ENCODE data around the gene RNF5. TPM values are rescaled to one million over a fixed set of nuclear protein-coding genes. Genes with fewer than 3 reads are reported as not detected.
A peak's percentile ranks its signal among the peaks of the same experiment; 100 is the strongest.

Gene RNF5
- total RNA-seq, 4 donors from 2014 or later = 54.6 to 98.3 (median 78.1) TPM

- DNase-seq = no peak
- H3K4me1 ChIP-seq = peaks cover 21 to 22% of the 10 kb centered on the region in 2 donors
- no peak overlapping the region for H3K27ac ChIP-seq
- no peaks in the 10 kb centered on the region for H3K27me3 ChIP-seq
- H3K4me3 ChIP-seq = no peak overlapping the region
- no peak for TF ChIP-seq POLR2A (IDR thresholded peaks at IDR 0.05)
- TF ChIP-seq CTCF (IDR thresholded peaks at IDR 0.05 in 4 of 5, conservative IDR thresholded peaks at IDR 0.05 in 1 of 5) = no peak
- in situ Hi-C loops (cut with MboI; ENCODE audit: low sequenced_read_pairs in 4 of 4) (no loop called here), intact Hi-C loops (cut with DNase I; ENCODE audit: low total_unique reads) (loop anchor here (10.0 kb wide), 3 partner anchors 198 to 1142 kb away; partner anchors contain the start of genes B3GALT4, DXO, RPS18 and TAPBP)
- no peaks in the 10 kb centered on the region for H3K9me3 ChIP-seq
- peaks cover 0 to 24% of the 10 kb centered on the region in 2 donors for H3K36me3 ChIP-seq
- ATAC-seq = no peak
Measured at GRCh38 chr6:32173051-32173727, 5.0 kb upstream of the RNF5 start.

GRCh38 chr6:32174416-32174815, 3.8 kb upstream of the RNF5 start:
- in situ Hi-C loops (cut with MboI; ENCODE audit: low sequenced_read_pairs in 4 of 4) (no loop called here), intact Hi-C loops (cut with DNase I; ENCODE audit: low total_unique reads) (loop anchor here (10.0 kb wide), 3 partner anchors 200 to 1140 kb away; partner anchors contain the start of genes B3GALT4, DXO, RPS18 and TAPBP)
- H3K4me1 ChIP-seq = peaks cover 29 to 31% of the 10 kb centered on the region in 2 donors
- ATAC-seq (no peak), DNase-seq (no peak)
- no peak overlapping the region for H3K4me3 ChIP-seq
- H3K27me3 ChIP-seq = no peaks in the 10 kb centered on the region
- peaks cover 0 to 12% of the 10 kb centered on the region in 2 donors for H3K36me3 ChIP-seq
- no peaks in the 10 kb centered on the region for H3K9me3 ChIP-seq
- H3K27ac ChIP-seq = no peak overlapping the region
- TF ChIP-seq CTCF (IDR thresholded peaks at IDR 0.05 in 4 of 5, conservative IDR thresholded peaks at IDR 0.05 in 1 of 5) (no peak), POLR2A (IDR thresholded peaks at IDR 0.05) (no peak)

GRCh38 chr6:32175322-32175710, 2.9 kb upstream of the RNF5 start:
- intact Hi-C loops (cut with DNase I; ENCODE audit: low total_unique reads) = loop anchor here (5.0 to 10.0 kb wide), 6 partner anchors 201 to 1139 kb away; partner anchors contain the start of genes B3GALT4, BRD2, CSNK2B and DXO
- in situ Hi-C loops (cut with MboI; ENCODE audit: low sequenced_read_pairs in 4 of 4) = loop anchor here in 3 of 4 donors (25.0 kb wide), 6 partner anchors 213 to 1563 kb away; partner anchors contain the start of genes BRD2 (in 3 of the 3), HLA-DMA (in 3 of the 3), APOM (in 2 of the 3) and BAG6 (in 2 of the 3)
- Histone ChIP-seq H3K27me3 (no peaks in the 10 kb centered on the region), H3K36me3 (peaks cover 0 to 10% of the 10 kb centered on the region in 2 donors), H3K4me3 (peak overlapping the region; percentile 81 to 99 (median 96)), H3K9me3 (no peaks in the 10 kb centered on the region), H3K4me1 (peaks cover 35 to 37% of the 10 kb centered on the region in 2 donors), H3K27ac (peak overlapping the region; percentile 92 to 99 (median 96))
- DNase-seq = no peak
- TF ChIP-seq POLR2A (IDR thresholded peaks at IDR 0.05) (no peak), CTCF (IDR thresholded peaks at IDR 0.05 in 4 of 5, conservative IDR thresholded peaks at IDR 0.05 in 1 of 5) (no peak)
- no peak for ATAC-seq

- in situ Hi-C loops (cut with MboI; ENCODE audit: low sequenced_read_pairs in 4 of 4) = loop anchor here in 3 of 4 donors (25.0 kb wide), 6 partner anchors 214 to 1564 kb away; partner anchors contain the start of genes BRD2 (in 3 of the 3), HLA-DMA (in 3 of the 3), APOM (in 2 of the 3) and BAG6 (in 2 of the 3)
- TF ChIP-seq CTCF (IDR thresholded peaks at IDR 0.05 in 4 of 5, conservative IDR thresholded peaks at IDR 0.05 in 1 of 5) = no peak
- TF ChIP-seq POLR2A (IDR thresholded peaks at IDR 0.05) = peak; percentile 69 to 83
- ATAC-seq = peak; percentile 56 to 63
- Histone ChIP-seq H3K27me3 (no peaks in the 10 kb centered on the region), H3K27ac (peak within 1 kb of the TSS; percentile 92 to 99 (median 96)), H3K9me3 (no peaks in the 10 kb centered on the region), H3K4me1 (peaks cover 35 to 40% of the 10 kb centered on the region in 2 donors), H3K36me3 (peaks cover 0 to 13% of the 10 kb centered on the region in 2 donors), H3K4me3 (peak within 1 kb of the TSS; percentile 81 to 99 (median 96))
- peak; percentile 96 to 98 for DNase-seq
- intact Hi-C loops (cut with DNase I; ENCODE audit: low total_unique reads) = loop anchor here (1.0 to 10.0 kb wide), 8 partner anchors 46 to 1139 kb away; partner anchors contain the start of genes B3GALT4, BRD2, CSNK2B and DXO
Measured at GRCh38 chr6:32175711-32176475, 2.3 kb upstream of the RNF5 start, which contains the start of gene AGPAT1. TSS of gene AGPAT1 (minus strand) at chr6:32176084. CDS start at chr6:32171496, 4,588 bp downstream.

All from gastrocnemius medialis (tissue), 4 donors.